VCaP (cell line): ENCODE data around the gene ARL16.
"Not testable (repeated sequence)": the region's sequence is repeated elsewhere in the genome, so short reads cannot be mapped to it uniquely, and the experiment has no call there.

Source experiments
- H3K27ac ChIP-seq: fragments of 450-650 bp; 2 replicates; pipeline ENCODE4 v1.5.1; 2017
- TF ChIP-seq, protein P1 (sequence below): fragments of 450-650 bp; conservative IDR thresholded peaks from 2 replicates; pipeline ENCODE4 v1.5.1; 2017; ENCODE audit warnings: mild to moderate bottlenecking, moderate library complexity

The ARL16 gene

GRCh38 chr17:81683208-81683583 is 401 bp downstream of the ARL16 start:
- H3K27ac ChIP-seq: peak overlapping the region; percentile 91

GRCh38 chr17:81682565-81683207 is 911 bp downstream of the ARL16 start:
- TF ChIP-seq, protein P1, sequence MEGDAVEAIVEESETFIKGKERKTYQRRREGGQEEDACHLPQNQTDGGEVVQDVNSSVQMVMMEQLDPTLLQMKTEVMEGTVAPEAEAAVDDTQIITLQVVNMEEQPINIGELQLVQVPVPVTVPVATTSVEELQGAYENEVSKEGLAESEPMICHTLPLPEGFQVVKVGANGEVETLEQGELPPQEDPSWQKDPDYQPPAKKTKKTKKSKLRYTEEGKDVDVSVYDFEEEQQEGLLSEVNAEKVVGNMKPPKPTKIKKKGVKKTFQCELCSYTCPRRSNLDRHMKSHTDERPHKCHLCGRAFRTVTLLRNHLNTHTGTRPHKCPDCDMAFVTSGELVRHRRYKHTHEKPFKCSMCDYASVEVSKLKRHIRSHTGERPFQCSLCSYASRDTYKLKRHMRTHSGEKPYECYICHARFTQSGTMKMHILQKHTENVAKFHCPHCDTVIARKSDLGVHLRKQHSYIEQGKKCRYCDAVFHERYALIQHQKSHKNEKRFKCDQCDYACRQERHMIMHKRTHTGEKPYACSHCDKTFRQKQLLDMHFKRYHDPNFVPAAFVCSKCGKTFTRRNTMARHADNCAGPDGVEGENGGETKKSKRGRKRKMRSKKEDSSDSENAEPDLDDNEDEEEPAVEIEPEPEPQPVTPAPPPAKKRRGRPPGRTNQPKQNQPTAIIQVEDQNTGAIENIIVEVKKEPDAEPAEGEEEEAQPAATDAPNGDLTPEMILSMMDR: no peak
- H3K27ac ChIP-seq: peak overlapping the region; percentile 91

More at GRCh38 chr17:81683208-81683583, 401 bp downstream of the ARL16 start:
- TF ChIP-seq, protein P1: no peak

DNA sequence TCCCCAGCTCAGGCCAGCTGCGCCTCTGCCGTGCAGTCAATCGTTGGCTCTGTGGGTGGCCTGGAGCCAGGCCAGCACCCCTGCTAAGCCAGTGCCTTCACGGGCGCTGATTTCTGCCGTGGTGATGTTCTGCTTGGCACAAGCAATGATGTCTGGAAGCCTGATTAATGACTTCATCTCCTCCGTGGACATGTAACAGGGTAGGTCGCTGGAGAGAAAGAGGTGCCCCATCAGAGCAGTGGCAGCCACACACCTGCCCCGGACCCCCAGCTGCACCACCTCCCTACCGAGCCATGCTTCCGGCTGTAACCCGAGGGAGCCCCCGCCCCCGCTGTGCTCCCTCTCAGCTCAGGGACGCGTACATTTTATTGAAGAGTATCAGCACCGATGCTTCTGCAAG is 1.9 kb downstream of the ARL16 start:
- TF ChIP-seq, protein P1: no peak
- H3K27ac ChIP-seq: no peak overlapping the region

DNA sequence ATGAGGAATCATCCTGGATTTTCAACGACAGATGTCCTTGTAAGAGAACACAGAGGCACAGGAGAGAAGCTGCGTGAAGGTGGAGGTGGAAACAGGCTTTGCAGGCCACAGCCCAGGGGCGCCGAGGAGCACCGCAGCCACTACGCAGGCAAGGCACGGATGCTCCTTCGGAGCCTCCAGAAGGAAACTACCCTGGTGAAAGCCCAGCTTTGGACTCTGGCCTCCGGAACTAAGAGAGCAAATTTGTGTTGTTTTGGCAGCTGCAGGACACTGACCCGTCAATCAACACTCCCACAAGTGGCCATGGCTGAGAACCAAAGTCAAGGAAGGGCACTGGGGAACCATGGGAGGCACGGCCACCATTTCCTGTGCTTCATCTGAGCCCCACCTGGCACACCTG is 3.4 kb downstream of the ARL16 start:
- H3K27ac ChIP-seq: no peak overlapping the region

DNA sequence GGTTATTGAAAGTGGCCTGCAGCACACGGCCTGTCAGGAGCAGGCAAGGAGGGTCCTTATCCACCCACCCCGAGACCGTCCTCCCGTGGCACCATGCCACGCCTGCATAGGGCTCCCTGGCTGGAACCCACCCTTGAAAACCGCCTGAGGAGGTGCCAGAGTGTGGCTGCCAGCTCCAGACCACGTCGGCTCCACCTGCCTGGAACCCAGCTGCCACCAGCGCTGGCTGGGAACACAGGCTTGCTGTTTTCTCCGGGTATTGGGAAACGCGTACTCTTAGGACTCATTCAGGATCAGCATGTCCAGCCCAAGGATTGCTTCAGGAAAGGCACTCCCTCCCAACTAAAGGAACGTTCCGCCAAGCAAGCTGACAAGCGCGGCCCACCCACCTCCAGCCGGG is 6.7 kb downstream of the ARL16 start:
- TF ChIP-seq, protein P1: no peak
- no peak overlapping the region for H3K27ac ChIP-seq

More for the DNA sequence above, 3.4 kb downstream of the ARL16 start:
- TF ChIP-seq, protein P1: no peak

- TF ChIP-seq, protein P1: peak; percentile 86
Observed at GRCh38 chr17:81675515-81676221, 7.9 kb downstream of the ARL16 start.

GRCh38 chr17:81673561-81674258 is 9.9 kb downstream of the ARL16 start:
- no peak overlapping the region for H3K27ac ChIP-seq
- TF ChIP-seq, protein P1: no peak

More at GRCh38 chr17:81675515-81676221, 7.9 kb downstream of the ARL16 start:
- not testable (repeated sequence) for H3K27ac ChIP-seq
